Activated CD4-positive, alpha-beta T cell treated with anti-CD3 and anti-CD28 coated beads, Interleukin-2, amount 10 ng/mL, durations not matched to agents 7 days and 5 days (primary cell): Measurements from ENCODE around the gene PROS1. TPM values are rescaled to one million over a fixed set of nuclear protein-coding genes. Genes with fewer than 3 reads are reported as not detected.
"Not testable (repeated sequence)": the region's sequence is repeated elsewhere in the genome, so short reads cannot be mapped to it uniquely, and the experiment has no call there.

Experiments used
- CTCF ChIA-PET: fragments of 350-600 bp; sonication (Branson Sonifier 250); formaldehyde crosslinking; loops from one replicate; lab custom pipeline; 2021; ENCODE audit warnings: antibody characterized with exemption; lab: Charles Lee
- POLR2A ChIA-PET: fragments of 350-600 bp; sonication (Branson Sonifier 250); formaldehyde crosslinking; loops from one replicate; lab custom pipeline; 2021; ENCODE audit warnings: antibody characterized with exemption; lab: Charles Lee
- DNase-seq: peaks from one replicate; pipeline ENCODE4 v3.0.0-alpha.2; 2020
- H3K27ac Mint-ChIP-seq: one replicate; pipeline ENCODE4 v1.8.0; 2021; ENCODE audit warnings: mild to moderate bottlenecking, moderate library complexity, mixed read lengths
- H3K27me3 Mint-ChIP-seq: one replicate; pipeline ENCODE4 v1.8.0; 2021; ENCODE audit warnings: mixed read lengths
- H3K36me3 Mint-ChIP-seq: one replicate; pipeline ENCODE4 v1.8.0; 2021; ENCODE audit warnings: low read depth, mixed read lengths
- H3K4me1 Mint-ChIP-seq: one replicate; pipeline ENCODE4 v1.8.0; 2021; ENCODE audit warnings: mixed read lengths
- H3K4me3 Mint-ChIP-seq: one replicate; pipeline ENCODE4 v1.8.0; 2021; ENCODE audit warnings: mild to moderate bottlenecking, moderate library complexity, mixed read lengths
- H3K9me3 Mint-ChIP-seq: one replicate; pipeline ENCODE4 v1.8.0; 2021; ENCODE audit warnings: mixed read lengths
- total RNA-seq, 2 experiments: library from RNA; stranded (reverse); gene quantifications; one replicate each; pipeline ENCODE4 v1.2.3, GENCODE V29; 2021

PROS1 gene
- total RNA-seq, 2 experiments from 2014 or later = 0.06 to 0.20 TPM

DNA sequence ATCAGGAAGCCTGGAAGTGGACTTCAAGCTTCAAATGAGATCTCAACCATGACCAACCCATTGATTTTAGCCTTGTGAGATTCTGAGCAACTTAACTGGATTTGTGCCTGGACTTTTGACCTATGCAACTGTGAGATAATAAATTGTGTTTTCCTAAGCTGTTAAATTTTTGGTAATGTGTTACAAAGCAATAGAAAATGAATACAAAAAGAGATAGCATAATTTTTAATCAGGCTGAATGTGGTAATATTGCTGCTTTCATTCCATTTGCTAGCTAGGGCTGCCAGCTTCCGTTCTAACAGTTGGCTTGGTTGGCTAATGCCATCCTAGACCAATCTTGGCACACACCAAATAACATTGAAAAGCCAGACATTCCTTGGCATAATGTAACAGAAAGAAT is 12.2 kb downstream of the PROS1 start:
- Mint-ChIP-seq H3K27me3 (peaks cover 2% of the 10 kb centered on the region), H3K4me1 (no peaks in the 10 kb centered on the region), H3K4me3 (no peak overlapping the region), H3K27ac (no peak overlapping the region), H3K9me3 (no peaks in the 10 kb centered on the region), H3K36me3 (no peaks in the 10 kb centered on the region)
- DNase-seq = no peak
- CTCF ChIA-PET = no interaction called here
- POLR2A ChIA-PET = no interaction called here

DNA sequence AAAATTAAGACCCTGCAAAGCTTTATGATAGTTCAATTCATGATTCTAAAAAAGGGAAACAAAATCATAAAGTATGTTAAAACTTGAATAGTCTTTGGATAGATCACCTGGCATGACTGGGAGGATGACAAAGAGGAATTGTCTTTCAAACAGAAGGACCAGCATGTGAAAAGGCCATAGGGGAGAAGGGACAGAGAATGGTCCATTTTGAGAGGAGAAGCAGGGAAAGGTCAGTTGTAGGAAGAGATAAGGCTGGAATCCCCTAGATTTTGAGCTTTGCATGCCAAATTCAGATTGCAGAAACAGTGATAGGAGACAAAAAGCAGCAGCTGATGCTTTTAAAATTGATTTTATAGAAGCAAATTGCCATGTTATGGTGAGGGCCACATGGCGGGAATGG is 12.7 kb downstream of the PROS1 start:
- H3K27me3 Mint-ChIP-seq = peaks cover 2% of the 10 kb centered on the region
- no peaks in the 10 kb centered on the region for H3K9me3 Mint-ChIP-seq
- no peak for DNase-seq
- no peak overlapping the region for H3K4me3 Mint-ChIP-seq
- ChIA-PET CTCF (interaction anchor here (1.0 kb wide), 1 partner anchor 10 kb away, joined by 4 read pairs; no protein-coding TSS in a partner anchor), POLR2A (no interaction called here)
- no peaks in the 10 kb centered on the region for H3K36me3 Mint-ChIP-seq
- H3K4me1 Mint-ChIP-seq = no peaks in the 10 kb centered on the region
- no peak overlapping the region for H3K27ac Mint-ChIP-seq

DNA sequence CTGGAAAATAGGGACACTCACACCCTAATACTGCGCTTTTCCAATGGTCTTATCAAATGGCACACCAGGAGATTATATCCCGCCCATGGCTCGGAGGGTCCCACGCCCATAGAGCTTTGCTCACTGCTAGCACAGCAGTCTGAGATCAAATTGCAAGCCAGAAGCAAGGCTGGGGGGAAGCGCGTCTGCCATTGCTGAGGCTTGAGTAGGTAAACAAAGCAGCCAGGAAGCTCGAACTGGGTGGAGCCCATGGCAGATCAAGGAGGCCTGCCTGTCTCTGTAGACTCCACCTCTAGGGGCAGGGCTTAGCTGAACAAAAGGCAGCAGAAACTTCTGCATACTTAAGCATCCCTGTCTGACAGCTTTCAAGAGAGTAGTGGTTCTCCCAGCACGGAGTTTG is 23.7 kb downstream of the PROS1 start:
- H3K4me1 Mint-ChIP-seq, H3K27ac Mint-ChIP-seq, H3K9me3 Mint-ChIP-seq, DNase-seq, POLR2A ChIA-PET, CTCF ChIA-PET, H3K4me3 Mint-ChIP-seq, H3K36me3 Mint-ChIP-seq, H3K27me3 Mint-ChIP-seq: not testable (repeated sequence)

DNA sequence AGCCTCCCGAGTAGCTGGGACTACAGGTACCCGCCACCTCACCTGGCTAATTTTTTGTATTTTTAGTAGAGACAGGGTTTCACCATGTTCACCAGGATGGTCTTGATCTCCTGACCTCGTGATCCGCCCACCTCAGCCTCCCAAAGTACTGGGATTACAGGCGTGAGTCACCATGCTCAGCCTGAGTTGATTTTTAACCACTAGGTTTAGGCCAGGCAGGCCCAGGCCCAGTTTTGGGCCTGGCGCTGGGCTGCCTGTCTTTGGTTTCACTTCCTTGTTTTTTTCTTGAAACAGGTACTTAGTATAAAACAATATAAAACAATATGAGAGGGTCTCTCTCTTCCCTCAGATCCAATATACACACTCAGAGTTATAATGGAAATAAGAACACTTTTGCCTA is 36.2 kb downstream of the PROS1 start:
- H3K27me3 Mint-ChIP-seq, H3K36me3 Mint-ChIP-seq, H3K4me3 Mint-ChIP-seq, CTCF ChIA-PET, H3K4me1 Mint-ChIP-seq, DNase-seq, POLR2A ChIA-PET, H3K27ac Mint-ChIP-seq, H3K9me3 Mint-ChIP-seq: not testable (repeated sequence)

DNA sequence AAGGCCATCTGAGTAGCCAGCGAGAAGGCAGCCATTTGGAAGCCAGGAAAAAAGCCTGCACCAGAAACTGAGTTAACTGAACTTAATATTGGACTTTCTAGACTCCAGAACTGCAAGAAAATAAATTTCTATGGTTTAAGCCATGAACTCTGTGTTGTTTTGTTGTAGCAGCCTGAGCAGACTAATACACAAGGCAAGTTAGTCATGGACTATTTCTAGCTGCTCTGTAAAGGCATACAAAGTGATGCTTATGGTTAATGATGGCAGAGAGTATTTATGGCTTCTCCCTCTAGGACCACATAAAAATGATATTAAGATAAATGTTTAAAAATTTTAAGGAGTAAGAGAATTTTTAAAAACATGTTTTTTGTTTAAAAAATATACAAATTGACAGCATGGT is 37.1 kb downstream of the PROS1 start:
- no peak for DNase-seq
- H3K27me3 Mint-ChIP-seq = peaks cover 1% of the 10 kb centered on the region
- H3K4me1 Mint-ChIP-seq = no peaks in the 10 kb centered on the region
- H3K9me3 Mint-ChIP-seq = no peaks in the 10 kb centered on the region
- CTCF ChIA-PET = no interaction called here
- H3K27ac Mint-ChIP-seq = no peak overlapping the region
- H3K4me3 Mint-ChIP-seq = no peak overlapping the region
- POLR2A ChIA-PET = no interaction called here
- no peaks in the 10 kb centered on the region for H3K36me3 Mint-ChIP-seq

DNA sequence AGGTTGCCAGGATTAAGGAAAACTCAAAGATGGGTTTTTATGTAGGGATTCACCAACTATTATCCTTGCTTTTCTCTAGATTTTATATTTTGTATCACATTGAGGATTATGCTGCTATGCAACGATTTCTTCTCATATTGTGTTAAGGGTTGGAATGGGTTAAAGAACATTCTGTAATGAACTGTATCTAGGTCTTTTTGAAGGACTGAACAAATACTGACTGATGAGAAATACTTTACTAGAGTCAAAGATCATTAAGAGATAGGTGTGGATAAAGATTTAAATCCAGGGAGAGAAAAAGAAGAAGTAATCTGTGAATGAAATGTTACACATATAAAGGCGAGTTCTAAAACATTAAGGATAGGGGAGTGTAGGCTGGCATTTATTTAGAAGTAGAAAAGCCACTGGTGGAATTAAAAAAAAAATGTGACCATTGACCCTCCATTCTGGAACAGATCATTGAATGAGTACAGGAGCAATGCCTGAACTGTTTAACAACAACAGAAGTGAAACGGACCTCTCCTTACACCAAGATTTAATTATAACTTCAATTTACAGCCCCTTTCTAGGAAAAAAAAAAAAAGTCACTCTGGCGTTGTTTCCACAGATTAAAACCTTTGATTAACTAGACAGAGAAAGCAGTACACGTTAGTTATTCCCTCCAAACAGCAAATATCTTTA is 39.2 kb downstream of the PROS1 start:
- ChIA-PET POLR2A (no interaction called here), CTCF (no interaction called here)
- Mint-ChIP-seq H3K9me3 (no peaks in the 10 kb centered on the region), H3K36me3 (no peaks in the 10 kb centered on the region), H3K4me1 (no peaks in the 10 kb centered on the region), H3K27me3 (peaks cover 1% of the 10 kb centered on the region), H3K4me3 (no peak overlapping the region), H3K27ac (no peak overlapping the region)
- DNase-seq = no peak

DNA sequence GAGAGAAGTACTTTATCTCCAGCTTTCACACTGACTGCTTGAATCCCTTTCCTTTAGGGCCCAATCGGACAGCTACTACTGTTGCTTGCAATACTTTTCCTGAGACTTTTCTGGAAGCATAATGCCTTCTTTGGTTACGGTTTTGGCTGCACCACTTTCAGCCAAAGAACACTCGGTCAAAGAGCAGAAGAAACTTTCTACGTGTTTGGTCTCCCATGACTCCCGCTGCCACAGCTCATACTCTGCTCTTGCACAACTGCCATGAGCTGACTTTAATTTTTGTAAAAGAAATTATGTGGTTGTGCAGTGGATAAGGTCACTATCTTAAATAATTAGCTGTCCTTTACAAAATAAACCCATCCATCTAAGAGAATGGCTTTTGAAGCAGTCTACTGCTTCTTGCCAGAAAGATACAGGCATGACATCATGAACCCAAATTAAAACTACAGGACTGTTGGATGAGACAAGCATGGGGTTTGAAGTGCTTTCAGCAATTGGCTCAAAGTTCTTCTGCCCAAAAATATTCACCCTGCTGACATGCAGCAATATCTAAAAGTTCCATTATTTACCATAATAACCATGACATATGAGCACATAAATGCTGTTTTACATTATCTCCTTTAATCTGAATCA is 42.0 kb downstream of the PROS1 start:
- H3K36me3 Mint-ChIP-seq = no peaks in the 10 kb centered on the region
- H3K27ac Mint-ChIP-seq = no peak overlapping the region
- H3K9me3 Mint-ChIP-seq = no peaks in the 10 kb centered on the region
- ChIA-PET POLR2A (no interaction called here), CTCF (no interaction called here)
- no peak overlapping the region for H3K4me3 Mint-ChIP-seq
- H3K27me3 Mint-ChIP-seq = peaks cover 1% of the 10 kb centered on the region
- DNase-seq = no peak
- no peaks in the 10 kb centered on the region for H3K4me1 Mint-ChIP-seq

DNA sequence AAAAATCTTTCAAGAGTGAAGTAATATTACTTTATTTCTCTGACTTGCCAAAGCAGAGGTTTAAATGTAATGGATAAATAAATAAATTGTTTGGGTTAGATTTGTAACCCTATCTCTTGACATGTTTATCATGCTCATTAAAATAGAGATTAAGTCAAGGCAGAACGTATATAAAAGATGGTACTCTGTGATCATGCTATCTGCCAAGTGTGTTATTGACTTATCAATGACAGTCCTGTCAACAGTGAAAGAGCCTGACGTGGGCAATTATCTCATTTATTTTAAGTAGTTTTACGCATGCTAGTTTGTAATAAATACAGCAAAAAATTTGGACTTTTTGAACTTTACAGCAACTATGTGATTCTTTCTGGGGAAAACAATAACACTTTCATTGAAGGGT is 43.7 kb downstream of the PROS1 start:
- H3K36me3 Mint-ChIP-seq = no peaks in the 10 kb centered on the region
- H3K27ac Mint-ChIP-seq = no peak overlapping the region
- CTCF ChIA-PET = no interaction called here
- H3K9me3 Mint-ChIP-seq = no peaks in the 10 kb centered on the region
- no peak for DNase-seq
- POLR2A ChIA-PET = no interaction called here
- H3K27me3 Mint-ChIP-seq = peaks cover 1% of the 10 kb centered on the region
- no peaks in the 10 kb centered on the region for H3K4me1 Mint-ChIP-seq
- H3K4me3 Mint-ChIP-seq = no peak overlapping the region

DNA sequence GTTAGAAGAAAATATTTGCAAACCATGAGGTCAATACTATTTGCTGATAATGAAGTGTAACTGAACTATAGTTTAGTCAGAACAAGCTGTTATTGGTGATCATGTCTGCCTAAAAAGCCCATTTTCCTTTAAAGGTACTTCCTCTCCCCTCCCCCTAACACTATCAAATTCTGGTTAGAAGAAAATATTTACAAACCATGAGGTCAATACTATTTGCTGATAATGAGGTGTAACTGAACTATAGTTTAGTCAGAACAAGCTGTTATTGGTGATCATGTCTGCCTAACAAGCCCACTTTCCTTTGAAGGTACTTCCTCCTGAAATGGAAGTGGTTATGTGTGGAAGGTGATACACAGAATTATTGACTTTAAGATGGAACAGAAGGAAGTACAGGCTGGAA is 46.9 kb downstream of the PROS1 start:
- Mint-ChIP-seq H3K4me1 (no peaks in the 10 kb centered on the region), H3K27ac (no peak overlapping the region), H3K9me3 (no peaks in the 10 kb centered on the region), H3K27me3 (peaks cover under 1% of the 10 kb centered on the region), H3K4me3 (no peak overlapping the region), H3K36me3 (no peaks in the 10 kb centered on the region)
- no peak for DNase-seq
- ChIA-PET POLR2A (no interaction called here), CTCF (no interaction called here)

DNA sequence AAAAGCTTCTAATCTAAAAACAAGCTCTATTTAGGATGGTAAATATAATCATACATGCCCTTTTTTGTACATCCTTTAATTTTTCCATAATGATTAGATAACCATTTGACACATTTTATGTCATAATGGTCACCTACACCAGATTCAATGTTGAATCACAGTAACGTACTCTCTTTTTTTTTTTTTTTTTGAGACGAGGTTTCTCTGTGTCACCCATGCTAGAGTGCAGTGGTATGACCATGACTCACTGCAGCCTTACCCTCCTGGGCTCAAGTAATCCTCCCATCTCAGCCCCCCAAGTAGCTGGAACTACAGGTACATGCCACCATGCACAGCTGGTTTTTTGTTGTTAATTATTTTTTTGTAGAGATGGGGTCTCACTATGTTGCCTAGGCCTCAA is 49.2 kb downstream of the PROS1 start:
- POLR2A ChIA-PET = no interaction called here

DNA sequence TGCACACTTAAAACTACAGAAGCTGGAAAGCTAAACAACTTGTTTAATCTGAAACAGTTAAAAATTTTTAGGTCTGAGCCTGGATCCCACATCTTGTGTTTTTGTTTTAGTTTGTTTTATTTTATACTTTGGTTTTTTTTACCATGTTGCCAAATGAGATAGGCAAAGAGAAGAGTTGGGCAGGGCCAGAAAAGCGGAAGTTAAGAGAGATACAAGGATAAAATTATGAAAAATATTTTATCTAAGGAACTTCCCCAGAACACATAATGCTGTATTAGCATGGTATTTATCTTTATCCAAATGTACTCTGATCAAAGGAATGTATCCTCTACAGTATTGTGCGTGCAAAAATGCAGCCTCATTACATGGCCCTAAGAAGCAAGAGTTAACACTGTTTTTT is 50.7 kb downstream of the PROS1 start:
- Mint-ChIP-seq H3K27ac (no peak overlapping the region), H3K27me3 (no peaks in the 10 kb centered on the region), H3K9me3 (no peaks in the 10 kb centered on the region), H3K4me3 (no peak overlapping the region), H3K4me1 (no peaks in the 10 kb centered on the region), H3K36me3 (no peaks in the 10 kb centered on the region)
- ChIA-PET POLR2A (no interaction called here), CTCF (no interaction called here)
- no peak for DNase-seq

More for the DNA sequence above, 49.2 kb downstream of the PROS1 start:
- no peak for DNase-seq
- Mint-ChIP-seq H3K9me3 (no peaks in the 10 kb centered on the region), H3K27me3 (no peaks in the 10 kb centered on the region), H3K4me3 (no peak overlapping the region), H3K4me1 (no peaks in the 10 kb centered on the region), H3K27ac (no peak overlapping the region), H3K36me3 (no peaks in the 10 kb centered on the region)
- CTCF ChIA-PET = no interaction called here

DNA sequence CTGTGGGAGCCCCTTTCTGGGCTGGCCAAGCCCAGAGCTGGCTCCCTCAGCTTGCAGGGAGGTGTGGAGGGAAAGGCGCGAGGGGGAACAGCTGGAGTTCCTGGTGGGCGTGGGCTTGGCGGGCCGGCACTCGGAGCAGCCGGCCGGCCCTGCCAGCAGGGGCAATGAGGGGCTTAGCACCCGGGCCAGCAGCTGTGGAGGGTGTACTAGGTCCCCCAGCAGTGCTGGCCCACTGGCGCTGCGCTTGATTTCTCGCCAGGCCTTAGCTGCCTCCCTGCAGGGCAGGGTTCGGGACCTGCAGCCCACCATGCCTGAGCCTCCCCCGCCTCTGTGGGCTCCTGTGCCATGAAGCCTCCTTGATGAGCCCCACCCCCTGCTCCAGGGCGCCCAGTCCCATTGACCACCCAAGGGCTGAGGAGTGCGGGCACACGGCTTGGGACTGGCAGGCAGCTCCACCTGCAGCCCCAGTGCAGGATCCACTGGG is 56.1 kb downstream of the PROS1 start:
- peaks cover 11% of the 10 kb centered on the region for H3K9me3 Mint-ChIP-seq
- H3K27ac Mint-ChIP-seq, CTCF ChIA-PET: not testable (repeated sequence)

DNA sequence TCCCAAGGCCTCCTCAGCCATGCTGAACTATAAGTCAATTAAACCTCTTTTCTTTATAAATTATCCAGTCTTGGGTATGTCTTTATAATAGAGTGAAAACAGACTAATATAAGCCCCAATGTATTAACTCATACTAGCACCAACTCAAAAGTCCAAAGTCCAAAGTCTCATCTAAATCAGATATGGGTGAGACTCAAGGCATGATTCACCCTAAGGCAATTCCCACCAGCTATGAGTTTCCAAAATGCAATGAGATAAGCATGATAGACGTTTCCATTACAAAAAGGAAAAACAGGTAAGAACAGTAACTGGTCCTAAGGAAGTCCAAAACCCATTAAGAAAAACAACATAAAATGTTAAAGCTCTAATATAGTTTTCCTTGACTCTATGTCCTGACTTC is 60.1 kb downstream of the PROS1 start:
- H3K27me3 Mint-ChIP-seq, H3K4me3 Mint-ChIP-seq, CTCF ChIA-PET, DNase-seq, H3K36me3 Mint-ChIP-seq, H3K27ac Mint-ChIP-seq, H3K4me1 Mint-ChIP-seq, POLR2A ChIA-PET: not testable (repeated sequence)
- H3K9me3 Mint-ChIP-seq = peaks cover 15% of the 10 kb centered on the region

More for the DNA sequence above, 56.1 kb downstream of the PROS1 start:
- H3K4me1 Mint-ChIP-seq, DNase-seq, H3K36me3 Mint-ChIP-seq, POLR2A ChIA-PET, H3K27me3 Mint-ChIP-seq, H3K4me3 Mint-ChIP-seq: not testable (repeated sequence)

DNA sequence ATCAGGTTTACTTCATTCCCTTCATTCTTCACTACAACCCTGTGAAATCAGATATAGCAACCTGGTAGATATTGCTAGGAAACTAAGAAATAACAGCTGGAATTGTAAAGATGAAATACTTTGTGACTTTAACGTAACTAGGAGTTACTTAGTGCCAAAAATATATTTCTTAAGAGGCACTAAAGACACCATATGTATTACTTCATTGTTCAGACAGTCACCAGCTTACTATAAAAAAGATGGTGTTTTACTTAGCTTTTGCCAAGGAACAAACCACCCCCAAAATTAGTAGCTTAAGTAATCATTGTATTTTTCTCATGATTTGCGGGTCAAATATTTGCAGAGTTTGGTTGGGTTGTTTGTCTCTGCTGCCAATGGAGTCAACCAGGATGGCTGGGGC is 62.5 kb downstream of the PROS1 start:
- Mint-ChIP-seq H3K36me3 (no peaks in the 10 kb centered on the region), H3K27me3 (no peaks in the 10 kb centered on the region), H3K4me1 (no peaks in the 10 kb centered on the region), H3K4me3 (no peak overlapping the region), H3K27ac (no peak overlapping the region), H3K9me3 (peaks cover 15% of the 10 kb centered on the region)
- DNase-seq = no peak
- CTCF ChIA-PET = interaction anchor here (1.0 kb wide), 1 partner anchor 99 kb away, joined by 3 read pairs; no protein-coding TSS in a partner anchor
- POLR2A ChIA-PET = no interaction called here
